ENCODE results near the gene SLCO1C1.

The SLCO1C1 gene

DNA sequence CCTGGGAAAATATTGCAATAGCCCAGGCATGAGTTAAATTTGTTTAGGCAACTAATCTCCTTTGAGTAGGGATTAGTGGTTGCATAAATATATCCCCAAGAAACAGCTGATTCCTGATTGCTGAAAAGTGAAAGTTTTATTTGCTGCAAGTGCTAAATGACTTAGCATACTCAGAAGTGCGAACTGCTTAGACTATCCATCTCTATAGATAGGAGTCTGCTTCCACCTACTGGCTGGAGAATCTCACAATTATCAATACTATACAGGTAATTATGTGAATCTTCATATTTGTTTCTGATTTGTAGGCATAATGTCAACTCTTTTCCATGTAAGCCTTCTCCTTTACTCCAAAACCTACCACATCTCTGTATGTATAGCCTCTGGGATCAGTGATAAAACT, 103.4 kb downstream of the SLCO1C1 start:
- DNase-seq = no peak

DNA sequence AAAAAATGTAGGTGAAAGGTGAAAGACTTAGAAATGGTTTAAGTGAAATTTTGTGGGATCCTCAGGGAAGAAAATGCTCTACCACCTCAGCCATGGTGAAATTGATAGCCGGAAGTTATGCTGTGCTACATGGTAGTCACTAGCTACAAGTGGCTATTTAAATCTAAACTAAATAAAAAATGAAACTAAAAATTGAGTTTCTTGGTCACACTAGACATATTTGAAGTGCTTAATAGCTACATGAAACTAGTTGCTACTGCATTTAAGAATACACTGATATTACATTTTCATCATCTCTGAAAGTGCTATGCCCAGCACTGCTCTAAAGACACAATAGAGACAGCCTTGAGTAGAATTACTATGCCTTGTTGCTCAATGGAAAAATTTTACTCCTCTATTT, 105.0 kb downstream of the SLCO1C1 start:
- no peak for DNase-seq

DNA sequence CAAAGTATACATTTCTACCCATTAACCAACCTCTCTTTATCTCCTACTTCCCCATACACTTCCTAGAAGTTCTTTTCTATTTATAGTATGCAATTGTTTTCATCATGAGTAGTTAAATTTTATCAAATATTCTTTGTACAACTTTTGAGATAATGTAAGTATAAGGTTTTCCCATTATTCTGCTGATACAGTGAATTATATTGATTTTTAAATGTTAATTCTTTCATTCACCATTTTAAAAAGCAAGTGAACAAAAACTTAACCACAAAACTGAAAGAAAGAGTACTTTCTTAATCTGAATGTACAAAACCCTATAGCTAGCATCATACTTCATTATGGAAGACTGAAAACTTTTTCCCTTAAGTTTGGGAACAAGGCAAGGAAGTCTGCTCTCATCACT, 105.9 kb downstream of the SLCO1C1 start:
- no peak for DNase-seq
